GM12874 (cell line): Measurements from ENCODE around the gene CCNYL1.

ENCODE experiments used
- TF ChIP-seq, protein P1 (sequence below): IDR thresholded peaks from 2 replicates; pipeline ENCODE4 v1.5.1; 2011; ENCODE audit warnings: low read depth, mild to moderate bottlenecking, control low read depth, low read length, moderate library complexity; ENCODE audit not compliant: insufficient read depth

CCNYL1 gene

DNA sequence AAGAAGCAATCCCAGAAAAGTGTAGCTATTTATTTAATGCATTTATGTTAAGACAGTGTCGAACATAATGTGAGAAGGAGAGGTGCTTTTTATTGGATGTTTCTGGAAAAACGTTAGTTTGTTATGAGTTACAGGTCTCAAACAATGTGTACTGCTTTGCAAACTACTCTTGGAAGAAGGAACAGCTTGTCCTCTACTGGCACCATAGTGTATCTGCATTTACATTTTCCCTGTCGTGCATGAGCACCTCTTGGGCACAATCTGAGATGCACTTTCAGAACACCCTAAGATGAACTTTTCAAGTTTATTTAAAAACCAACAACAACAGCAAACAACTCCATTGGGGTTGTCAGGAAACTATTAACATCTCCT is 22.8 kb downstream of the CCNYL1 start:
- TF ChIP-seq, protein P1, sequence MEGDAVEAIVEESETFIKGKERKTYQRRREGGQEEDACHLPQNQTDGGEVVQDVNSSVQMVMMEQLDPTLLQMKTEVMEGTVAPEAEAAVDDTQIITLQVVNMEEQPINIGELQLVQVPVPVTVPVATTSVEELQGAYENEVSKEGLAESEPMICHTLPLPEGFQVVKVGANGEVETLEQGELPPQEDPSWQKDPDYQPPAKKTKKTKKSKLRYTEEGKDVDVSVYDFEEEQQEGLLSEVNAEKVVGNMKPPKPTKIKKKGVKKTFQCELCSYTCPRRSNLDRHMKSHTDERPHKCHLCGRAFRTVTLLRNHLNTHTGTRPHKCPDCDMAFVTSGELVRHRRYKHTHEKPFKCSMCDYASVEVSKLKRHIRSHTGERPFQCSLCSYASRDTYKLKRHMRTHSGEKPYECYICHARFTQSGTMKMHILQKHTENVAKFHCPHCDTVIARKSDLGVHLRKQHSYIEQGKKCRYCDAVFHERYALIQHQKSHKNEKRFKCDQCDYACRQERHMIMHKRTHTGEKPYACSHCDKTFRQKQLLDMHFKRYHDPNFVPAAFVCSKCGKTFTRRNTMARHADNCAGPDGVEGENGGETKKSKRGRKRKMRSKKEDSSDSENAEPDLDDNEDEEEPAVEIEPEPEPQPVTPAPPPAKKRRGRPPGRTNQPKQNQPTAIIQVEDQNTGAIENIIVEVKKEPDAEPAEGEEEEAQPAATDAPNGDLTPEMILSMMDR = peak; percentile 50

DNA sequence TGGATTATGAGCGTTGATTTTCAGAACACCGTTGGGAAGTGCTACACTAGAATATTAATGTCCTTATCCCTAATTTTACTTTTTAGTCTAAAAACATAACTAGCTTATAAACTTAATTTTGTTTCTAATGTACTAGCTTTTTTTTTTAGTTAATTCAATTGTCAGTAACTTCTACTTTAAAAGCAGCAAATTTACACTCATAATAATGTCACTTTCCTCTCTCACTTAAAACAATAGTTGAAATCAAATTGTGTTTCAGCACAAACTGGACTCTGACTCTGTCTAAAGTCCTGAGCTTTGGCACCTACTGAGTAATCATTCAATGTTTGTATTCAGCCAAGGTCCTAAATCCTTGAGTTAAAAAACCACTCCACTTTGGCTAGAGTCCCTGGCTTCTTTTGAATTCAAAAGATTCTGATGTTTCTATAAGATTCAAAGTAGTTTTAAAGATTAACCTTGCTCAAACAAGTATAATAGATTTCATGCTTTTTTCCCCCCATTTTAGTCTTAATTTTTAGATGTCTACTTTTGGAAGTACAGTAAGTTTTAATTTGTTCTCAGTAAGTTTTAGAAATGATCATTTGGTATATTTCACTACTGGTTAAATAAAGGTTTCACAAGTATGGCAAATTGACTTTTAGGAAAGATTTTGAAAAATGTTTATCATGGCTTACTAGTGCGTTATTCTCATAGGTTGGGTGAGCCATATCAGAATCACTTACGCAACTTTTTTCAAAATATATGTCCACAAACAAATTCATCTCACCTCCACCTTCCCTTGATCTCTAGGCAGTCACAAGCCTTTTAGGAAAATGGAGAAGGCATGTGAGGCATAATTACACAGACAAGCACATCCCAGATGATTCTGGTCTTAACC is 23.4 kb downstream of the CCNYL1 start:
- TF ChIP-seq, protein P1 = no peak

DNA sequence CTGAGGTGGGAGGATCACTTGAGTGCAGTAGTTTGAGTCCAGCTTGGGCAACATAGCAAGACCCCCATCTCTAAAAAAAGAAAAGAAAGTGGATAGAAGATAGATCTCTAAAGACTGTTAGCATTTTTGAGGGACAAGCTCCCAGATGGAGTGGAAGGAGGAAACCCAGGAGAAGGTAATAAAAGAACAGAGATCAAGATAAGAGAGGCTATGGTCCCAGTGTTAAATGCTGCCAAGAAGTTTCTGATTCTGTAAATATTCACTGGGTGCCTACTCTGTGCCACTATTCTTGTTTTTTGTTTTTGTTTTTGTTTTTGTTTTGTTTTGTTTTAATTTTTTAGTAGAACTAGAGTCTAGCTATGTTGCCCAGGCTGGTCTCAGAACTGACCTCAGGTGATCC is 32.1 kb downstream of the CCNYL1 start:
- TF ChIP-seq, protein P1 = no peak

DNA sequence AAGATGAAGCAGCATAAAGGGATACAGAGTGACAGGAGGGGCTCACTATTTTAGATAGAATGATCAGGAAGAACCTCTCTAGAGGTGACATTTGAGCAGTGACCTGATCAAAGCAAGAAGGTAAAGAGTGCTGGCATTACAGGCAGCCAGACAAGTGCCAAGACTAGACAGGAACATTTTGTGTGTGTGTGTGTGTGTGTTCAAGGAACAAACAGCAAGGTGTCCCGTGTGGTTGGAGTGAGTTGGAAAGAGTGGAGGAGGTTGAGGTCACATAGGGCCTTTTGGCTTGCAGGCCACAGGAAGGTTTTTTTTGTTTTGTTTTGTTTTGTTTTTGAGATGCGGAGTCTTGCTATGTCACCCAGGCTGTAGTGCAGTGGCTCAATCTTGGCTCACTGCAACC is 32.6 kb downstream of the CCNYL1 start:
- TF ChIP-seq, protein P1 = no peak

DNA sequence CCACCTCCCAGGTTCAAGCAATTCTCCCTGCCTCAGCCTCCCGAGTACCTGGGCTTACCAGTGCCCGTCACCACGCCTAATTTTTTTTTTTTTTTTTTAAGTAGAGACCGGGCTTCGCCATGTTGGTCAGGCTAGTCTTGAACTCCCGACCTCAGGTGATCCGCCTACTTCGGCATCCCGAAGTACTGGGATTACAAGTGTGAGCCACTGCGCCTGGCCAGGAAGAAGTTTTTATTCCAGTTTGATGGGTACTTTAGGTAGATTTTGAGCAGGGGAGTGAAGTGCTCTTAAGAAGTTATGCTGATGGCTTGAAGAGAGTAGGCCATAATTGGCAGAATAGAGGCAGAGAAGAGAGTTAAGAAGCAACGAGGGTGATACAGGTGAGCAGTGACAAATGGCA is 33.0 kb downstream of the CCNYL1 start:
- TF ChIP-seq, protein P1 = no peak

DNA sequence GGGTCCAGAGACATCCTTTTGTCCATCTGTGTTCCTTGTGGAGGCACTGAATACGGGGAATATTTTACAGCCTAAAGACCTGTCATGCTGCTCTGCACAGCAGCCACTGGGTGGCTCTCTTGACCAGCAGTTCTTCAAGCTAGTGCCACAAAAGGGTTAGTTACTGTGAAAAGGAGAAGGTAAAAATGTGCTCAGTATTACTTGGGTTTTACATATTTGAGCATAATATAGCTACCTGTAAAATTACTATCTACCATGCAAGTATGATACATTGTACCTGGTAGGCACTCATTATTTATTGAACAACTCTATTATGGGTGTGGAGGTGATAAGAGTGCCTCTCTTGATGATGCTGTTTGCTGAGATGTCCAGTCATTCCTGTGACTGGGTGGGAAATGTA is 34.7 kb downstream of the CCNYL1 start:
- TF ChIP-seq, protein P1 = peak; percentile 83

DNA sequence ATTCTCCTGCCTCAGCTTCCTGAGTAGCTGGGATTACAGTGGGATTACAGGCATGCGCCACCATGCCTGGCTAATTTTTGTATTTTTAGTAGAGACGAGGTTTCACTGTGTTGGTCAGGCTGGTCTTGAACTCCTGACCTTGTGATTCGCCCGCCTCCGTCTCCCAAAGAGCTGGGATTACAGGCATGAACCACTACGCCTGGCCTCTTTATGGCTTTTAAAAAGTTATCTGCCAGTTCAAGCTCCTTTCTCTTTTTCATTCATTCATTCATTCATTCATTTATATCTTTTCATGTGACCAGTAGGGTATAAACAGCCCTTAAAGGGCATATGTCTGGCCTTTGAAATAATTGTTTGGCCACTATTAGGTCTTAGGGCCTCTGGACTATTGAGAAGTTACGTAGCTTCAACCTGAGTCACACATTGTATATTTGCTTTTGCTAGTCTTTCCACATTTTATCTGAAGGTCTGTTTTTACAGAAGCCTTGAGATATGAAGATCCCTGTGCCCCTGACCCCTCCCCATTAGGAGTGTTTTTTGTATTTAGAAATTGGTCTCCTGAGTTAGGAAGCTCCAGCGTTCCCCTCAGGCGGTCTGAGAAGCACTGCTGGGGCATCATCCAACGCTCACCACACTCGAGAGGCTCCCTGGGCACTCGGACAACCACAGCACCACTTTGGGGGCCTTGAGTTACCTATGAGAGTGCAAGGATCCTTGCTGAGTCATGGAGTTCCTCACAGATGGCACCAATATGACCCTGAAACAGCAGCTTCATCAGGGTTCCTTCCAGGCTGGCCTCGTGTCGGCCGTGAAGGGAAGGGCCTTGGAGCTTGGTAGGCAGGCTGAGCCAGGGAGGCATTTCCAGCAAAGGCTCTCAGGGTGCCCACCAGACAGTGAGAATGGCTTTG is 36.5 kb downstream of the CCNYL1 start:
- TF ChIP-seq, protein P1 = no peak
